GM12878 (cell line): Measurements from ENCODE around the gene ZNF283. TPM values are rescaled to one million over a fixed set of nuclear protein-coding genes. Genes with fewer than 3 reads are reported as not detected.

Experiments
- ATAC-seq: fragments of 200-7000 bp; cut with Tn5 transposase; 3 replicates; pipeline ENCODE4 v1.9.1; 2020; ENCODE audit warnings: mild to moderate bottlenecking, moderate library complexity
- BruUV-seq: library from RNA; stranded (reverse); fragments of 400-500 nt; replicated peaks from 2 replicates; lab custom pipeline; 2021; lab: Mats Ljungman, UMichigan
- CTCF ChIA-PET: fragments of 300-600 bp; sonication (Branson Sonifier 250); formaldehyde crosslinking; extraction: SDS; loops from one replicate; lab custom pipeline; 2021; ENCODE audit warnings: inconsistent platforms; lab: Yijun Ruan, JAX
- POLR2A ChIA-PET: fragments of 350-600 bp; formaldehyde crosslinking; extraction: SDS; loops from one replicate; lab custom pipeline; 2021; ENCODE audit warnings: inconsistent platforms; lab: Charles Lee
- RAD21 ChIA-PET: fragments of 300-600 bp; sonication (Branson Sonifier 250); formaldehyde crosslinking; loops from one replicate; lab custom pipeline; 2023; ENCODE audit warnings: antibody characterized with exemption; ENCODE audit not compliant: unreplicated experiment; lab: Charles Lee
- SMC1A ChIA-PET: fragments of 300-600 bp; sonication (Branson Sonifier 250); formaldehyde crosslinking; loops from one replicate; lab custom pipeline; 2023; ENCODE audit not compliant: unreplicated experiment, uncharacterized antibody; lab: Charles Lee
- DNase-seq: peaks from one replicate; pipeline ENCODE4 v3.0.0-alpha.2; 2011; ENCODE audit warnings: low read depth, low spot score
- FAIRE-seq: peaks from 3 replicates; lab custom pipeline; 2011; peaks lifted over from hg19 to GRCh38; lab: Jason Lieb, UNC
- H2AFZ ChIP-seq: 2 replicates; pipeline ENCODE4 v1.6.0; 2011; ENCODE audit warnings: low read depth, low read length, control low read depth; ENCODE audit not compliant: control insufficient read depth
- H3K27ac ChIP-seq: 2 replicates; pipeline ENCODE4 v1.5.1; 2011; ENCODE audit warnings: control low read depth; ENCODE audit not compliant: control insufficient read depth, insufficient read depth
- H3K27me3 ChIP-seq, 2 experiments: replicated peaks in 1 of 2; 2 replicates each; pipeline versions ENCODE4 v1.6.0 to v1.6.1; 2011; ENCODE audit warnings: low read length in 1 of 2; ENCODE audit not compliant: control insufficient read depth in 2 of 2, insufficient read depth in 2 of 2
- H3K36me3 ChIP-seq, 2 experiments: 2 replicates each; pipeline ENCODE4 v1.5.1; 2011; ENCODE audit warnings: low read length in 1 of 2; ENCODE audit not compliant: control insufficient read depth in 2 of 2, insufficient read depth in 2 of 2
- H3K4me1 ChIP-seq: 2 replicates; pipeline ENCODE4 v1.6.1; 2011; ENCODE audit warnings: mild to moderate bottlenecking, low read length, moderate library complexity, mixed read lengths; ENCODE audit not compliant: control insufficient read depth, insufficient read depth
- H3K4me2 ChIP-seq: 2 replicates; pipeline ENCODE4 v1.6.0; 2011; ENCODE audit warnings: control low read depth; ENCODE audit not compliant: control insufficient read depth, insufficient read depth
- H3K4me3 ChIP-seq: fragments of 200-600 bp; sonication (generic); 2 replicates; pipeline ENCODE4 v1.5.1; 2016
- H3K79me2 ChIP-seq: 2 replicates; pipeline ENCODE4 v1.6.0; 2011; ENCODE audit warnings: low read length; ENCODE audit not compliant: control insufficient read depth, insufficient read depth
- H3K9ac ChIP-seq: 2 replicates; pipeline ENCODE4 v1.8.0; 2011; ENCODE audit warnings: low read length, control low read depth, mixed read lengths; ENCODE audit not compliant: control insufficient read depth, insufficient read depth
- H3K9me3 ChIP-seq: replicated peaks from 3 replicates; pipeline ENCODE4 v1.5.1; 2011; ENCODE audit warnings: mild to moderate bottlenecking, low read length; ENCODE audit not compliant: control insufficient read depth, insufficient read depth
- H4K20me1 ChIP-seq: 2 replicates; pipeline ENCODE4 v1.6.0; 2011; ENCODE audit not compliant: control insufficient read depth, insufficient read depth
- BACH1 ChIP-seq: fragments of 450-650 bp; IDR thresholded peaks from 2 replicates; pipeline ENCODE4 v1.6.1; 2017; ENCODE audit warnings: mild to moderate bottlenecking, borderline replicate concordance
- IKZF2 ChIP-seq, 2 experiments: fragments of 450-650 bp; IDR thresholded peaks; 2 replicates each; pipeline ENCODE4 v1.6.1; 2017; ENCODE audit warnings: mild to moderate bottlenecking in 2 of 2, moderate library complexity in 2 of 2
- NRF1 ChIP-seq: conservative IDR thresholded peaks from 2 replicates; pipeline ENCODE4 v1.6.1; 2011; ENCODE audit warnings: mild to moderate bottlenecking, low read depth, low read length, improper control_type of control experiment
- TCF3 ChIP-seq: IDR thresholded peaks from 2 replicates; pipeline ENCODE4 v1.6.1; 2012; ENCODE audit warnings: low read depth, mild to moderate bottlenecking, low read length, borderline replicate concordance; ENCODE audit not compliant: insufficient read depth
- ZNF687 ChIP-seq: fragments of 450-650 bp; IDR thresholded peaks from 2 replicates; pipeline ENCODE4 v1.6.1; 2017; ENCODE audit warnings: mild to moderate bottlenecking, moderate library complexity
- whole genome bisulfite sequencing: methylation state at CpG from one replicate; pipeline ENCODE4 v1.1.6; 2016; ENCODE audit warnings: low lambda C conversion rate; ENCODE audit not compliant: insufficient replicate concordance, insufficient coverage; ENCODE audit errors: missing lambda C conversion rate; 5-methylcytosine and 5-hydroxymethylcytosine counted together
- in situ Hi-C: fragments of 300-500 bp; cut with MboI; formaldehyde crosslinking; loops from 9 replicates; pipeline ENCODE4 v1.14.3; 2018; ENCODE audit warnings: mixed read lengths
- intact Hi-C: fragments of 100-400 bp; cut with micrococcal nuclease; formaldehyde crosslinking; loops from one replicate; pipeline ENCODE4 v1.14.2; 2022; ENCODE audit not compliant: unreplicated experiment
- polyA plus RNA-seq, 11 experiments: library from polyadenylated mRNA; depleted of rRNA in 4 of 11; unstranded in 6 of 11; stranded (reverse) in 5 of 11; fragments of >200 nt; fragmentation: Nextera tagmentation in 4 of 11; fragmentation: Illumina TruSeq in 1 of 11; extraction: Ambion mirVana in 4 of 11; extraction: Trizol in 1 of 11; gene quantifications; 1 replicate in 1 of 11; 2 replicates in 10 of 11; pipeline versions ENCODE4 v1.2.1 to v1.2.3, GENCODE V29; 2011 to 2016; ENCODE audit warnings: inconsistent platforms in 2 of 11, missing spikeins in 2 of 11, low read depth in 1 of 11
- total RNA-seq, 4 experiments: library from RNA; depleted of rRNA in 3 of 4; stranded (reverse); fragments of >200 nt in 3 of 4; fragmentation: Illumina TruSeq in 1 of 4; extraction: Trizol in 1 of 4; gene quantifications; 2 replicates each; pipeline versions ENCODE4 v1.2.1 to v1.2.3, GENCODE V29; 2013 to 2021

The ZNF283 gene
- total and polyA plus RNA-seq, 10 of the 15 experiments (the other 5 are each of a cell fraction or from before 2014, with no cell fraction given) = 2.2 to 7.8 (median 3.7) TPM

- H3K4me3 ChIP-seq = no peak within 1 kb of the TSS
- no peak within 1 kb of the TSS for H2AFZ ChIP-seq
- CTCF ChIA-PET = no interaction called here
- FAIRE-seq = no peak
- no peak for ATAC-seq
- H4K20me1 ChIP-seq = 0 out of 2 replicates have a peak, but pooled peaks cover 2% of the 10 kb centered on the region
- H3K9me3 ChIP-seq = no peaks in the 10 kb centered on the region; the same call in 2 of the 3 replicates
- no TSS peak for BruUV-seq
- no peaks in the 10 kb centered on the region for H3K79me2 ChIP-seq
- in situ Hi-C loops = loop anchor here (10.0 kb wide), 1 partner anchor 358 kb away; no protein-coding TSS in a partner anchor
- H3K9ac ChIP-seq = no peak within 1 kb of the TSS
- no peaks in the 10 kb centered on the region for H3K36me3 ChIP-seq
- 39% methylated on average over 12 of the region's 12 CpGs for whole genome bisulfite sequencing
- no peak for DNase-seq
- H3K4me1 ChIP-seq = peaks cover 4% of the 10 kb centered on the region
- no peak for TF ChIP-seq ZNF687
- TF ChIP-seq IKZF2 (IDR thresholded peaks at IDR 0.05) = no peak
- TF ChIP-seq NRF1 = no peak
- TF ChIP-seq TCF3 = no peak
- no peak for TF ChIP-seq BACH1
- SMC1A ChIA-PET = no interaction called here
- no peaks in the 10 kb centered on the region for H3K27me3 ChIP-seq
- POLR2A ChIA-PET = no interaction called here
- intact Hi-C loops = no loop called here
- no peak within 1 kb of the TSS for H3K4me2 ChIP-seq
- RAD21 ChIA-PET = no interaction called here
- H3K27ac ChIP-seq = no peak within 1 kb of the TSS
Observed at GRCh38 chr19:43802216-43802951, 24.7 kb upstream of the ZNF283 start, which contains the start of gene LYPD5. Gene LYPD5, minus strand, starts transcription at chr19:43802447. Its CDS starts 67 bp downstream, at chr19:43802380.
